ENCODE measurements around the gene CANT1.

Gene CANT1

GRCh38 chr17:78997231-78997741 is 12.3 kb downstream of the CANT1 start:
- H3K4me1 Mint-ChIP-seq: peaks cover 6% of the 10 kb centered on the region
- TF ChIP-seq CTCF (IDR thresholded peaks at IDR 0.05; ENCODE audit: unreplicated experiment in 3 of 3): no peak
- no peaks in the 10 kb centered on the region for H3K27me3 Mint-ChIP-seq (ENCODE audit: low read depth)
- no peak overlapping the region for H3K27ac Mint-ChIP-seq
- peaks cover 47% of the 10 kb centered on the region for H3K36me3 Mint-ChIP-seq (ENCODE audit: low read depth)
- no peak overlapping the region for H3K4me3 Mint-ChIP-seq
- H3K9me3 Mint-ChIP-seq: no peaks in the 10 kb centered on the region

GRCh38 chr17:78996781-78997201 is 12.8 kb downstream of the CANT1 start:
- no peak overlapping the region for H3K4me3 Mint-ChIP-seq
- no peak overlapping the region for H3K27ac Mint-ChIP-seq
- peaks cover 49% of the 10 kb centered on the region for H3K36me3 Mint-ChIP-seq (ENCODE audit: low read depth)
- no peaks in the 10 kb centered on the region for H3K9me3 Mint-ChIP-seq
- H3K27me3 Mint-ChIP-seq (ENCODE audit: low read depth): no peaks in the 10 kb centered on the region
- no peak for TF ChIP-seq CTCF (IDR thresholded peaks at IDR 0.05; ENCODE audit: unreplicated experiment in 3 of 3)
- peaks cover 6% of the 10 kb centered on the region for H3K4me1 Mint-ChIP-seq

- TF ChIP-seq CTCF (IDR thresholded peaks at IDR 0.05; ENCODE audit: unreplicated experiment in 3 of 3): no peak
- Mint-ChIP-seq H3K9me3 (no peaks in the 10 kb centered on the region), H3K27me3 (ENCODE audit: low read depth) (no peaks in the 10 kb centered on the region), H3K27ac (no peak overlapping the region), H3K36me3 (ENCODE audit: low read depth) (peaks cover 58% of the 10 kb centered on the region), H3K4me3 (no peak overlapping the region), H3K4me1 (peaks cover 6% of the 10 kb centered on the region)
Measured at GRCh38 chr17:78995761-78996451, 13.7 kb downstream of the CANT1 start.

- Mint-ChIP-seq H3K4me1 (peaks cover 6% of the 10 kb centered on the region), H3K27me3 (ENCODE audit: low read depth) (no peaks in the 10 kb centered on the region), H3K27ac (no peak overlapping the region), H3K36me3 (ENCODE audit: low read depth) (peaks cover 63% of the 10 kb centered on the region), H3K4me3 (no peak overlapping the region), H3K9me3 (no peaks in the 10 kb centered on the region)
- no peak for TF ChIP-seq CTCF (IDR thresholded peaks at IDR 0.05; ENCODE audit: unreplicated experiment in 3 of 3)
Measured at GRCh38 chr17:78995022-78995760, 14.4 kb downstream of the CANT1 start.

- H3K36me3 Mint-ChIP-seq (ENCODE audit: low read depth): peaks cover 66% of the 10 kb centered on the region
- peaks cover 6% of the 10 kb centered on the region for H3K4me1 Mint-ChIP-seq
- H3K4me3 Mint-ChIP-seq: no peak overlapping the region
- no peaks in the 10 kb centered on the region for H3K9me3 Mint-ChIP-seq
- H3K27me3 Mint-ChIP-seq (ENCODE audit: low read depth): no peaks in the 10 kb centered on the region
- H3K27ac Mint-ChIP-seq: no peak overlapping the region
- no peak for TF ChIP-seq CTCF (IDR thresholded peaks at IDR 0.05; ENCODE audit: unreplicated experiment in 3 of 3)
Measured at GRCh38 chr17:78993981-78994671, 15.4 kb downstream of the CANT1 start.
